ENCODE results near the gene HAUS7.

HAUS7 gene

DNA sequence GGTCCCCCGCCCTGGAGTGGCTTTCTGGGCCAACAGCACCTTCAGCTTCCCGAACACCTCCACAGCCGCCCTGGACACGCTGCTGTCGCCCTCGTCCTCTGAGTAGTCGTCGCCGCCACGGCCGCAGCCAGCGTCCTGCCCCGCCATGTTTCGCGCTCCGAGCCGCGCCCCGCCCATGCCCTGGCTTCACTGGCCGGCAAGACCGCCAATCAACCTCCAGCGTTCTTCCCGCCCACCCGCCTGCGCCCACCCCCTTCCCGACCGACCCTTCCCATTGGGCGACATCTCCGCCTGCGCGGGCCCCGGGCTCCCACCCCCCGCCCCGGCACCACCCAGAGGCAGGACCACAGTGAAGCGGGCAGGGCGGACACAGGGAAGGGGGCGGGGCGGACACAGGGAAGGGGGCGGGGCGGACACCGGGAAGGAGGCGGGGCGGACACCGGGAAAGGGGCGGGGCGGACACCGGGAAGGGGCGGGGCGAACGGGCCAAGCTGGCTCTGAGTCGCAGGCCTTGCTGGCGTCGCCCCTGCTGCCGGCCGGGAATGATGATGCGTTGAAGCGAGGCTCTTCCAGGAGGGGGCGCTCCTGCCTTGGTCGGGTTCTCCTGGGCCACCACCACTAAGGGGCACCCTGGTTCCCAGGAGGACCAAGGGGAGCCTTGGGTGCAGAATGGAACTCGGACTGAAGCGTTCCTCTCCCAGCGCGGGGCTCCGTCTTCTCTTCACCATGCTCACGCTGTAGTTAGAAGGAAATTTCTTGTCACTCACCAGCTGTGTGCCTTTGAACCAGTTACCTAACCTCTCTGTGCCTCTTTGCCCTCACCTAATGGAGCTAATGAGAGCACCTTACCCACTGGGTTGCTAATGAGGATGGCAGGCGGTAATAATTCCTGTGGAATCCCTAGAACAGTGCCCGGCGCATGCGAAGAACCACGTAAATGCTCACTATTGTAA, at the start of gene HAUS7:
TSS of gene HAUS7 (minus strand) at position 166 of the 953 bp plus-strand sequence. CDS start at position 147, 19 bp downstream.
- no peaks in the 10 kb centered on the region for H3K9me3 ChIP-seq
- in situ Hi-C loops (cut with MboI; ENCODE audit: low sequenced_read_pairs): no loop called here
- peaks cover 20% of the 10 kb centered on the region for H3K36me3 ChIP-seq (replicated peaks)
- DNase-seq (ENCODE audit: low spot score in 2 of 2): peak; percentile 87 to 95
- no peaks in the 10 kb centered on the region for H3K27me3 ChIP-seq (ENCODE audit: low read depth)
- H3K4me3 ChIP-seq: peak within 1 kb of the TSS; percentile 89
- no peaks in the 10 kb centered on the region for H3K4me1 ChIP-seq

DNA sequence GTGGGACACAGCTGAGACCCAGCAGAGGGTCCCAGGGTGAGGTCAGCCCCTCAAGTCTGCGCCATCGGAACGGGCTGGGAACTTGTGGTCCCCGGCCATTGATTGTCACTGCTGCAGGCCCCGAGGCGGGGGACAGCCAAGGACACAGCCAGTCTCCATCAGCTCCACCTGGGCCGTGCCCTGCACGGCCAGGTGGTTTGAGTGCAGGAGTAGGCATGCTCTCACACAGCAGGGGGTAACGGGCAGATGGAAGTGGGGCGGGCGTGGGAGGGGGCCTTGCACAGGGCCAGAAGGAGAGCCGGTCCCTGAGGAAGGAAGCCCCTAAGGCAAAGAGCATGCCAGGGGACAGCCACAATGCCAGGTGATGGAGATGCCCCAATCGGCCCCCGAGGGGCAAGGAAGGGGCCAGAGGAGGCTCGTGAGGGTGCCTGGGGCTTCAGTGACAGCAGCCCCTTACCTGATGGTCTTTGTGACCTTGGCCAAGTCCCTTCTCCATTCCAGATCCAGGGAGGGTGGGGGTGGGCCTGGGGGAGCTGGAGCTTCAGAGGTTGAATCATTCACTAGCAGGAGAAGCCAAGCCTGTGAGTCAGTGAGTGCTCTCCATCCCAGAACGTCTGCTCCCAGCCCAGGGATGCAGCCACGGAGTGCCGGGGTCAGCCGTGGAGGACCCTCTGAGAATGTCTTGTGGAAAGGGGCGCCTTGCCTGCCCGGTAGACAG, 49.4 kb upstream of the HAUS7 start:
- DNase-seq (ENCODE audit: low spot score in 2 of 2): no peak
- H3K9me3 ChIP-seq: no peaks in the 10 kb centered on the region
- no peaks in the 10 kb centered on the region for H3K4me1 ChIP-seq
- H3K4me3 ChIP-seq: no peak overlapping the region
- H3K36me3 ChIP-seq (replicated peaks): no peaks in the 10 kb centered on the region
- H3K27me3 ChIP-seq (ENCODE audit: low read depth): peaks cover 18% of the 10 kb centered on the region
- in situ Hi-C loops (cut with MboI; ENCODE audit: low sequenced_read_pairs): no loop called here

DNA sequence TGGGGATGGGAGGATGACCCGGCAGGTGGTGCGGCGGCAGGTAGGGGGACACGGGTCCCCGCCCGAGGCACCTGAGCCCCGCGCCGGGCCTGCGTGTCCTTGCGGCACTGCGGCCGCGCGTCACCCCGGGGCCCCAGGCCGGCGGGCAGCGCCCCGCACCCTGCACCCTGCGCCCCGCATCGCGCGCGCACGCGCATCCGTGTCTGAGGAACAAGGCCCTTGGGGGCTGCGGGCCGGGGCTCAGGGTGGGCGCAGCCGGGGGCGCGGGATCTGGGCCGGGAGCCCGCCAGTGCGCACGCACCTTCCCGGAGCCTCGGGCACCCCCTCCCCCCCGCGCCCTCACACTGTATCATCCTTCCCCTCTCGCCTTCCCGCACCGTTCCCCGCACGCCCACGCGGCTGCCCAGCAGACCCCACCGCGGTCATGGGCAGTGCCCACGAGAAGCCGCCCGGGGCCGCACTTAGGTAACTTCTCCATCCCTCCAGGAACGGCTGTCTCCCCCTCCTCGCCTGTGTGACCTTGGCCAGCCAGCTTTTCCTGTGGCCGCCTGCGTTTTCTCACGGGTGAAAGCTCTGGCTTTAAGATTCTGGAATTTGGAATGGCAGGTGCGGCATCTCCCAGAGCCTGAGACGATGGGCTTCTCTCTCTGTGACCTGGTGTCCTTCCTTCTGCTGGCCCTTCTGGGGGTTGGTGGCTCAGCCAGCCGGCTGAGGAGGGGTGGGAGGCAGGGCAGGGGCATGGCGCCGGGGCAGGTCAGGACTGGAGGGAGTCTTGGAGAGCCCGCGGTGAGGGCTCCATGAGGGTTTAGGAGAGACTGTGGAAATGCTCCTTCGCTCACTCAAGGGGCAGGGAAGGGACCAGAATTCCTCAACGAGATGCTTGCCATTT, 47.8 kb upstream of the HAUS7 start:
- Histone ChIP-seq H3K4me1 (no peaks in the 10 kb centered on the region), H3K9me3 (no peaks in the 10 kb centered on the region), H3K27me3 (ENCODE audit: low read depth) (peaks cover 18% of the 10 kb centered on the region), H3K36me3 (replicated peaks) (no peaks in the 10 kb centered on the region), H3K4me3 (no peak overlapping the region)
- DNase-seq (ENCODE audit: low spot score in 2 of 2): no peak
- in situ Hi-C loops (cut with MboI; ENCODE audit: low sequenced_read_pairs): no loop called here

DNA sequence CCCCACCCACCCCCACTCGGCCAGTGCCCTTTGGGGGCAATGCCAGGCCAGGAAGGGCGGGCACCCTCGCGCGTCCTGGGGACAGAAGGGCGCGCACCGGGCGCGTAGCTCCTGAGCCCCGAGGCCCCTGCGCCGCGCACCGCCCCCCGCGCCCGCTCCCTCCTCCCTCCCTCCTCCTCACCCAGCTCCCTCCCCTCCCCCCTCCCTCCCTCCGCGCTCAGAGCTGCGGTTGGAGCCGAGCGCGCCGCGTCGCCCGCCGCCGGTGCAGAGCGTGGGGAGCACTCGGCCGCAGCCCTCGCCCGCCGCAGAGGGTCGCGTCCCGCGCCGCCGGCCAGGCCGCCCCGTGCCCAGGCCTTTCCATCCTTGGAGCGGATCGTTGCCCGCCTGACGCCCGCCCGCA, 47.0 kb upstream of the HAUS7 start, which contains the start of gene ATP2B3:
TSS of gene ATP2B3 (plus strand) at position 220 of the 400 bp plus-strand sequence. CDS start 18,606 bp downstream, outside the sequence.
- no peak within 1 kb of the TSS for H3K4me3 ChIP-seq
- in situ Hi-C loops (cut with MboI; ENCODE audit: low sequenced_read_pairs): no loop called here
- H3K9me3 ChIP-seq: no peaks in the 10 kb centered on the region
- H3K36me3 ChIP-seq (replicated peaks): no peaks in the 10 kb centered on the region
- peaks cover 18% of the 10 kb centered on the region for H3K27me3 ChIP-seq (ENCODE audit: low read depth)
- DNase-seq (ENCODE audit: low spot score in 2 of 2): no peak
- H3K4me1 ChIP-seq: no peaks in the 10 kb centered on the region

DNA sequence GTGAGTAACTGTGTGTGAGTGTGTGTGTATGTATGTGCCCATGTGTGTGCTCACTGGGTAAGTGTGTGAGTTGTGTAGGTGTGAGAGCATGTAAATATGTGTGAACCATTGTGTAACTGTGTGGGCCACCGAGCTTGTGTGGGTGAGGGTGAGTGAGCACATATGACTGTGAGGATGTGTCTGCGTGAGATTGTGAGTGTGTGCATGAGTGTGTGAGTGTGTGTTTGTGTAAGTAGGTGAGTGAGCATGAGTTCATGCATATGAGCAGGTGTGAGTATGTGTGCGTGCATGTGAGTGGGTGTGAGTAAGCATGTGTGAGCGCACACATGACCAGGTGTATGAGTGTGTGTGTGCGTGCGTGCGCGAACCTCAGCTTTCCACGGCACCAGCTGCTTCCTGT, 45.7 kb upstream of the HAUS7 start:
- no peaks in the 10 kb centered on the region for H3K4me1 ChIP-seq
- in situ Hi-C loops (cut with MboI; ENCODE audit: low sequenced_read_pairs): no loop called here
- H3K27me3 ChIP-seq (ENCODE audit: low read depth): peaks cover 18% of the 10 kb centered on the region
- no peak for DNase-seq (ENCODE audit: low spot score in 2 of 2)
- H3K9me3 ChIP-seq: no peaks in the 10 kb centered on the region
- H3K4me3 ChIP-seq: no peak overlapping the region
- H3K36me3 ChIP-seq (replicated peaks): no peaks in the 10 kb centered on the region

DNA sequence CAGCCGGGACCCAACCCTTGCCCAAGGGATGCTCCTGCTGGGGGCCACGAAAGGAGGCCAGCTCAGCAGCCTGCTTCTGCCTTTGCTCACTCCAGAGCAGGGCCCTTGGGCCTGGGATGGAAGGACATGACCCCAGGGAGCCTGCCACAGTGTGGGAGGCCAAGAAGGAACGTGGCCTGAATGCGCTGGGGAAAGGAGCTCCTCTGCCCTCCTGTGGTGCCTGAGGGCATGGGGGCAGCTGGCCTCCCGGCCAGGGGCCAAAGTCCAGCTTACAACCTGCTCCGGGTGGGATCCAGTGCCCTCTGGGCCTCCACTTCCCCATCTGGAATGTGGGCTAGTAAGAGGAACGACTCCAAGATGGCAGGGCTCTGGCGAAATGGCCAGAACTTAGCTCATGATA, 45.1 kb upstream of the HAUS7 start:
- in situ Hi-C loops (cut with MboI; ENCODE audit: low sequenced_read_pairs): no loop called here
- no peak for DNase-seq (ENCODE audit: low spot score in 2 of 2)
- Histone ChIP-seq H3K4me1 (no peaks in the 10 kb centered on the region), H3K27me3 (ENCODE audit: low read depth) (peaks cover 18% of the 10 kb centered on the region), H3K36me3 (replicated peaks) (no peaks in the 10 kb centered on the region), H3K9me3 (no peaks in the 10 kb centered on the region), H3K4me3 (no peak overlapping the region)

DNA sequence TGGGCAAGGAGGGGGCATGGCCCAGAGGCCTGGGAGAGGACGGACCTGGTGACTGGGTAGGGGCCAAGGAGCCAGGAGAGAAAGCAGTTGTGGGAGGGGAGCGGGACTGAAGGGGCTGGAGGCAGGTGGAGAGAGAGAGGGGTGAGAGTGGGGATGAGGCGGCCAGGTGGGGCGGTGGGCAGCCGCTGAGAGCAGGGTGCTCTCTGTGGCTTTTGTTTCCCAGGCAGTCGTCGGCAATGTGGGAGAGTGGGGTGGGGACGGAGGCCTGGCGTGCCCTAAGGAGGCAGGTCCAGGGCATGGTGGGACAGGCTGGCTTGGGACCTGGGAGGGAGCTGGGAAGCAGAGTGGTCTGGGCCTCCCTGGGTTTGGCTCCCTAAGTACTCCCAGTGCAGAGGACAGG, 43.9 kb upstream of the HAUS7 start:
- Histone ChIP-seq H3K36me3 (replicated peaks) (no peaks in the 10 kb centered on the region), H3K27me3 (ENCODE audit: low read depth) (peaks cover 13% of the 10 kb centered on the region), H3K4me1 (no peaks in the 10 kb centered on the region), H3K9me3 (no peaks in the 10 kb centered on the region), H3K4me3 (no peak overlapping the region)
- in situ Hi-C loops (cut with MboI; ENCODE audit: low sequenced_read_pairs): no loop called here
- no peak for DNase-seq (ENCODE audit: low spot score in 2 of 2)

DNA sequence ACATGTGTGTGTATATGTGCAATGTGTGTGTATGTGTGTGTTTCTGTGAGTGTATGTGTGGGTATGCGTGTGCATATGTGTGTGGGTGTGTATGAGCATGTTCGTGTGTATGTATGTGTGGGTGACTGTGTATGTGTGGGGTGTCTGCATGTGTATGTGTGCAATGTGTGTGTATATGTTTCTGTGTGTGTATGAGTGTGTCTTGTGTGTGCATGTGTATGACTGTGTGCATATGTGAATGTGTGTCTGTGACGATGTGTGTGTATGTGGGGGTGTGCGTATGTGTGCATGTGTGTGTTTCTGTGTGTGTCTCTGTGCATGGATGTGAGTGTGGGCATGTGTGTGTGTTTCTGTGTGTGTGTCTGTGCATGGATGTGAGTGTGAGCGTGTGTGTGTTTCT, 42.9 kb upstream of the HAUS7 start:
- Histone ChIP-seq H3K36me3 (replicated peaks) (no peaks in the 10 kb centered on the region), H3K9me3 (no peaks in the 10 kb centered on the region), H3K4me1 (no peaks in the 10 kb centered on the region), H3K4me3 (no peak overlapping the region), H3K27me3 (ENCODE audit: low read depth) (peaks cover 6% of the 10 kb centered on the region; the same call in 1 of the 2 replicates)
- in situ Hi-C loops (cut with MboI; ENCODE audit: low sequenced_read_pairs): no loop called here
- no peak for DNase-seq (ENCODE audit: low spot score in 2 of 2)

DNA sequence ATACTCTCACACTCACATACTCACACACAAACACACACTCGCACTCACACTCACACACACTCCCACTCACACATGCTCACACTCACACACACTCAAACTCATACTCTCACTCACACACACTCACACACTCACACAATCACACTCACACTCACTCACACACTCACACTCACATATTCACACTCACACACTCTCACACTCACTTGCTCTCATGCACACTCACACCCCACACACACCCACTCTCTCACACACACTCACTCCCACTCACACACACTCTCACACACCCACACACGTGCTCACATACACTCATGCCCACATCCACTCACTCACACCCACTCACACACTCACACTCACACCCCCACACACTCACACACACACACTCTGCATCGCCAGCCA, 42.1 kb upstream of the HAUS7 start:
- no peaks in the 10 kb centered on the region for H3K4me1 ChIP-seq
- H3K9me3 ChIP-seq: no peaks in the 10 kb centered on the region
- H3K36me3 ChIP-seq (replicated peaks): no peaks in the 10 kb centered on the region
- no peak overlapping the region for H3K4me3 ChIP-seq
- no peak for DNase-seq (ENCODE audit: low spot score in 2 of 2)
- H3K27me3 ChIP-seq (ENCODE audit: low read depth): 0 out of 2 replicates have a peak, but pooled peaks cover 4% of the 10 kb centered on the region
- in situ Hi-C loops (cut with MboI; ENCODE audit: low sequenced_read_pairs): no loop called here

DNA sequence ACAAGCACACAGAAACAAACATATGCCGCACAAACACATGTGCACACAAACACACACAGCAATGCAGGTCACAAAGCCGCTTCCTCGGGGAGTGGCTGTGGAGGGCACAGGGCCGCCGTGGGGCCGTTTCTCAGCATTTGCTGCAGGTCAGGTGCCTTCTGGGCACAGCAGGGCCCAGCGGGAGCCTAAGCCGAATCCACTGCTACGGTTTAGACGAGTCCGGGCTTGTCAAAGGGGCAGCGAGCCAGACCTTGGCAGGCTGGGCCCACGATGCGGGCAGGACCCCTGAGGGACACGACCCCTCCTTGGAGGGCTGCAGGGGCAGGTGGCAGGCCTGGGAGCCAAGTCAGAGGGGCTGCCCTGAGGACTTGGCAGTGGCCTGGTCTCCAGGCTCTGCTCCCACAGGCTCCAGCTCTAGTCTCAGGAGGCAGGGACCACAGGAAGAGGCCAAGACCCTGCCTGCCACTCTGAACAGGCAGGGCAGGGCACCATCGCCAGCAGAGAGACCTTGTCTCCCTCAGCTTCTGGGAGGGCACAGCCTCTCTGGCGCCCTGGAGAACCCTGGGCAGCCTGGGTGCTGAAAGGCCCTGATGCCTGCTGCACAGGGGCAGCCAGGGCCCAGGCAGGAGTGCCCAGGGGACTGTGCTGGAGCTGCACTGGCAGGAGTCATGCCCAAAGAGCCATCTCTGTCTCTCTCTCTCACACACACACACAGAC, 41.6 kb upstream of the HAUS7 start:
- no peak for DNase-seq (ENCODE audit: low spot score in 2 of 2)
- no peaks in the 10 kb centered on the region for H3K36me3 ChIP-seq (replicated peaks)
- H3K27me3 ChIP-seq (ENCODE audit: low read depth): 0 out of 2 replicates have a peak, but pooled peaks cover 4% of the 10 kb centered on the region
- in situ Hi-C loops (cut with MboI; ENCODE audit: low sequenced_read_pairs): no loop called here
- no peaks in the 10 kb centered on the region for H3K4me1 ChIP-seq
- no peaks in the 10 kb centered on the region for H3K9me3 ChIP-seq
- H3K4me3 ChIP-seq: no peak overlapping the region

DNA sequence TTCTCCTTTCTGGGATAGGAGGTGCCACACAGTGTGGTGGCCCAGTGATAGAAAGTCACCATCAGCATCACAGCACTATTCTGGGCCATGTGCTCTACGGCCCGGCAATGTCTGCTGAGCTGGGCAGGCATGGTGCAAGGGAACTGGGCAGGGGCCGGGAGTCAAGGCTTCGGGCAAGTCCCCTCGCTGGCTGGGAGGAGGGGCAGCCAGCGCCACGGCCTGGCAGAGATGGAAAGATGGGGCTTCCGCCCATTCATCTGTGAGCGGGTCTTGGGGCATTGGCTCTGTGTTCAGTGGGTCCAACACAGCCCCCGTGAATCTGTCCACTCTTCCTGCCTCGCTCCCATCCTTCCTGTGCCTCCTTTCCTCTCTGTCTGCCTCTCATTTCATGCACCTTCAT, 40.0 kb upstream of the HAUS7 start:
- Histone ChIP-seq H3K36me3 (replicated peaks) (no peaks in the 10 kb centered on the region), H3K9me3 (no peaks in the 10 kb centered on the region), H3K4me1 (no peaks in the 10 kb centered on the region), H3K27me3 (ENCODE audit: low read depth) (no peaks in the 10 kb centered on the region), H3K4me3 (no peak overlapping the region)
- in situ Hi-C loops (cut with MboI; ENCODE audit: low sequenced_read_pairs): no loop called here
- DNase-seq (ENCODE audit: low spot score in 2 of 2): no peak

DNA sequence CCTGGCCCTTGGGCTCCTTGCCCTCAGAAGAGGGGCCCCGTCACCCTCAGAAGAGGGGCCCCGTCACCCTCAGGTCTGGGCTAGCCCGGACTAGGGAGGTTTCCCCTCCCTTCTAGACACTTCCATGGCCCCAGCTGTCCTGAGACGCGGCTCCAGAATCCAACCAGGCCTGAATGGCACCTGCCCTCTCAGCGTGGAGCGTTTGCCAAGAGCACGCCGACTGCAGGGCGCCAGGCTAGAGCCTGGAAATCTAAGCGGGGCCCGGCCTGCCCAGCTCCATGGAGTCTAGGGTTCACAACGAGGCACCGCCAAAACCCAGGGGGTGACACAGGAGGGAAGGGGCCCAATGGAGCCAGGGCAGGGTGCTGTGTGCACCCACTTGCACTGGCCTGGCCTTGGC, 39.2 kb upstream of the HAUS7 start:
- DNase-seq (ENCODE audit: low spot score in 2 of 2): no peak
- Histone ChIP-seq H3K9me3 (no peaks in the 10 kb centered on the region), H3K4me3 (no peak overlapping the region), H3K36me3 (replicated peaks) (no peaks in the 10 kb centered on the region), H3K27me3 (ENCODE audit: low read depth) (no peaks in the 10 kb centered on the region), H3K4me1 (no peaks in the 10 kb centered on the region)
- in situ Hi-C loops (cut with MboI; ENCODE audit: low sequenced_read_pairs): loop anchor here (5.0 kb wide), 2 partner anchors 47 to 477 kb away; no protein-coding TSS in a partner anchor

All from HAP-1 (cell line).